Measurements from ENCODE around the gene BCDIN3D. TPM values are rescaled to one million over a fixed set of nuclear protein-coding genes. Genes with fewer than 3 reads are reported as not detected.

Gene BCDIN3D
- total RNA-seq, 2 experiments from 2014 or later = 5.7 to 6.0 TPM

- ChIA-PET CTCF (no interaction called here), POLR2A (no interaction called here)
These were observed 51.2 kb downstream of the BCDIN3D start for GRCh38 chr12:49791700-49792099.

- CTCF ChIA-PET = no interaction called here
- POLR2A ChIA-PET = no interaction called here
These were observed 52.0 kb downstream of the BCDIN3D start for GRCh38 chr12:49790741-49791555.

- CTCF ChIA-PET = no interaction called here
These were observed 52.9 kb downstream of the BCDIN3D start for GRCh38 chr12:49789992-49790391.

GRCh38 chr12:49787672-49788071, 55.2 kb downstream of the BCDIN3D start:
- ChIA-PET CTCF (interaction anchor here (0.8 kb wide), 1 partner anchor 49 kb away, joined by 5 read pairs; no protein-coding TSS in a partner anchor), POLR2A (no interaction called here)

More at GRCh38 chr12:49789992-49790391, 52.9 kb downstream of the BCDIN3D start:
- POLR2A ChIA-PET = no interaction called here

Other genes with a start within 250 kb of the BCDIN3D start
- gene FAM186B, start 237.5 kb downstream of the BCDIN3D start, total RNA-seq = under 1 TPM in 1 of 2 experiments, not detected in 1; 0.17 TPM
- gene PRPF40B, start 219.5 kb downstream of the BCDIN3D start, total RNA-seq = 10 to 100 TPM in 1 of 2 experiments, 1 to 10 TPM in 1; 9.3 to 11.4 TPM
- gene FMNL3, start 135.7 kb downstream of the BCDIN3D start, total RNA-seq = 10 to 100 TPM; 32.8 to 34.2 TPM
- 100 to 1,000 TPM; 461 to 468 TPM for gene TMBIM6, start 101.5 kb downstream of the BCDIN3D start, total RNA-seq
- gene NCKAP5L, start 14.7 kb downstream of the BCDIN3D start, total RNA-seq = 1 to 10 TPM; 5.3 to 5.4 TPM
- 1 to 10 TPM in 1 of 2 experiments, under 1 TPM in 1; 0.23 to 1.0 TPM for gene FAIM2, start 60.8 kb upstream of the BCDIN3D start, total RNA-seq
- gene AQP2, start 107.6 kb upstream of the BCDIN3D start, total RNA-seq = not detected
- not detected for gene AQP5, start 118.8 kb upstream of the BCDIN3D start, total RNA-seq
- gene AQP6, start 129.8 kb upstream of the BCDIN3D start, total RNA-seq = not detected
- gene RACGAP1, start 182.4 kb upstream of the BCDIN3D start, total RNA-seq = 10 to 100 TPM; 83.8 to 89.6 TPM
- gene ASIC1, start 214.5 kb upstream of the BCDIN3D start, total RNA-seq = 10 to 100 TPM; 11.1 to 13.3 TPM
- gene SMARCD1, start 242.2 kb upstream of the BCDIN3D start, total RNA-seq = 10 to 100 TPM; 75.1 to 76.6 TPM

Data from activated CD8-positive, alpha-beta memory T cell treated with anti-CD3 and anti-CD28 coated beads for 36 hours (primary cell).